Left renal cortex interstitium (tissue), 4 donors: ENCODE measurements around the gene OPN1SW. TPM values are rescaled to one million over a fixed set of nuclear protein-coding genes. Genes with fewer than 3 reads are reported as not detected.

Experiments used
- DNase-seq, 4 donors: peaks; one replicate each; pipeline ENCODE4 v3.0.0-alpha.2; 2013; ENCODE audit warnings: low read depth in 4 of 4, low spot score in 2 of 4, missing footprints in 1 of 4
- polyA plus RNA-seq, 4 donors: library from polyadenylated mRNA; unstranded; fragments of 120-200 nt; gene quantifications; one replicate each; pipeline ENCODE4 v1.2.1, GENCODE V29; 2013; ENCODE audit not compliant: insufficient read length in 4 of 4

Gene OPN1SW, protein sequence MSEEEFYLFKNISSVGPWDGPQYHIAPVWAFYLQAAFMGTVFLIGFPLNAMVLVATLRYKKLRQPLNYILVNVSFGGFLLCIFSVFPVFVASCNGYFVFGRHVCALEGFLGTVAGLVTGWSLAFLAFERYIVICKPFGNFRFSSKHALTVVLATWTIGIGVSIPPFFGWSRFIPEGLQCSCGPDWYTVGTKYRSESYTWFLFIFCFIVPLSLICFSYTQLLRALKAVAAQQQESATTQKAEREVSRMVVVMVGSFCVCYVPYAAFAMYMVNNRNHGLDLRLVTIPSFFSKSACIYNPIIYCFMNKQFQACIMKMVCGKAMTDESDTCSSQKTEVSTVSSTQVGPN
- 1 to 10 TPM; 1.2 to 1.9 (median 1.4) TPM for polyA plus RNA-seq

DNA sequence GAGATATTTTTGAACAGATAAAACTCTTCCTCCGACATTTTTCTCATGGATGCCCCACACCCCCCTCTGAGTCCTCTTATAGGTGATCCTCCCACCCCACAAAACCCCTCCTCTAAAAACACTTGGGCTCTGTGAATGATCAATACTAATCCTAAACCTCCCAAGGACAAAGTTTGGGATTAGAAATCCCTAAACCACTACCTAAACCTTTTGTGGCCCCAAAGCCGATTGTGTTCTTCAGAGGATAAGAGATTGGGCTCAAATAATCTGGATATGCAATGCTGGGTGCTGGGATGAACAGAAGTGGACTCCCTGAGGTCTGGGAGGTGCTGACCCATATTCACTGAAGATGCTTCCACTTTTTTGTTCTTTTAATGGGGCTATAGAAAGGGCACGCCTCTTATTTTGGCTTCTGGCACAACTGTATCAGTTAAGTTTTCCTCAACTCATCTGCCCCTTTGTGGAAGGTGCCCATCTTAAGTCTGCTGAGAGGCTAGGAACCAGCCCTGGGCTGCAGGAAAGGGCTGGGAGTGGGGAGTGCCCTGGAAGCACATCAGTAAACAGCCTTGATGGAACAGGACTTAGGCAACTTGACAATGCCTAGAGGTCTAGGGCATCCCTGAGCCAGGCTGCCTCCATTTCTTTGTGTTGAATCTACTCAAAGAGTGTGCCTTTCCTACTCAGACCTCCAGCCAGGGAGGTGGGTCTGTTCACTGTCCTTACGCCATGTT, at the start of gene OPN1SW:
TSS of gene OPN1SW (minus strand) at position 51 of the 731 bp plus-strand sequence. CDS start at position 38, 13 bp downstream.
- no peak for DNase-seq

DNA sequence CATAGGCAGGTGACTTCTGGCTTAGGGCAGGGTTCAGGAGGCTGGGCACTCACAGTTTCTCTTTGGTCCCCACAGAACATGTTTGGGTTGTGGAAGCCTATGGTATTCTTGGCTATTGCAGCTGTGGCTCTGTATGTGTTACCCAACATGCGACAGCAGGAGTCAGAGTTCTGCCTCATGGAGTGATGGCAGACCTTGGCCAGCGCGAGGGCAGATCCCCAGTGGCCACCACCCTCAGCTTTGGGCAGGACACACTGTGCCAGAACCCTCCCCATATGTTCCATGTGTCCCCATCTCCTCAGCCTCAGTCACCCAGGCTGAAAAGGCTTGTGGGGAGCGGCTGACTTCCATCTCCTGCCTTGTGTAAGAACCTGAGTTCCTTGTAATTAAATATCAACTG, 46.1 kb upstream of the OPN1SW start:
- no peak for DNase-seq

DNA sequence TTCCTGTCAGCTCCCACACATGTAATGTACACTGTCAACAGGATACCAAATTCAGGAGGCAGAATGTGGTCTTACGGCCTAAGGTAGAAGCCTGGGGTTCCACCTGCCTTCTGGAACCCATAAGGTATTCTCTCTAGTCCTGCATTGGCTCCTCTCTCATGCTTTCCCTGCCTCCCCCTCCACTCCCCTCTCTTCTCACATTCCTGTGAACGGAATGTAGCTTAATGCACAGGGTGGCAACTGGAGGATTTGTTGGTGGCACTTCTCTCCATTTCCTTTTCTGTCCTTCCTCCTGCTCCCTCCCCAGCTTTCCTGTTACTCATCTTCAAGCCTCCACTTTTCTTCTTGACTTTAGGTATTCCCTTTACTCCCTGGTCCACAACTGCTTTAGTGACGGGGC, 43.1 kb upstream of the OPN1SW start:
- DNase-seq, result no peak

DNA sequence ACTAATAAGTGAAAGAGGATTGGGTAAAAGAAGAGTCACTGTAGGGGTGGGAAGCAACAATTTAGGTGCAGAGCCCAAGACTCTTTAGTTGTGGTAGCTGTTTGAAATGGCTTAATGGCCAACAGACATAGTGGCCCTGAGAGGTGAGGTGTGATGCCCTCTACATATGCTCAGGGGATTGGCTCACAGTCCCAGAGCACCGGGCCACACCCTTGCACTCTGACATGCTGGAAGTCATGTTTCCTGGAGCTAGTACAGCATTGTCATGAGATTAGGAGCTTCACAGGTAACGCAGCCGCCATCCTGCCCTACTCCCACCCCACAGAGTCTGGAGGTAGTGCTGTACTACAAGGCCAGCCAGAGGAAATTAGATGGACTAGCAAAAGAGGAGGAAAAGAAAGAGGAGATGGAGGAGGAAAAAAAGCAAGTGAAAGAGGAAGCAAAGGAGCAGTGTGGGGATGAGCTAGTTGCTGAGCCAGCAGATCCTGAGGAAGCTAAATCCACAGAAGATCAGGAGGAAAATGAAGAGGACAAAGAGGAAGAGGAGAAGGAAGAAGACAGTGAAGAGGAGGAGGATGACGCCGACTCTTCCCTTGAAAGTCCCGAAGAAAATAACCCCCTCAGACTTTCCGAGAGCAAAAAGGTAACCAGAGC, 39.8 kb upstream of the OPN1SW start:
- DNase-seq, result no peak

DNA sequence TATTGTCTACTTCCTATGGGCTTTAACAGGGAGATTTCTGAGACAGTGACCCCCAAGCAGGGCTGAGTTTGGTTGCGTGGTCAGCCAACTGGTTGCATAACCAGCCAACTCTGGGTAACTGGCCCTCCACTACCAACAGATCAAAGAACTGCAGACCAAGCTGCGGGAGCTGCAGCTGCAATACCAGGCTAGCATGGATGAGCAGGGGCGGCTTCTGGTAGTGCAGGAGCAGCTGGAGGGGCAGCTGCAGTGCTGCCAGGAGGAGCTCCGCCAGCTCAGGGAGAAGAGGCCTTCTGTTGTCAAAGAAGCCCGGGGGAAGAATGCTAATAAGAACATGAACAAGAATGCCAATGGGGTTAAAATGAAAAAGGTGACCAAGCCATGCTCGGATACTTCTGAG, 38.9 kb upstream of the OPN1SW start:
- no peak for DNase-seq

DNA sequence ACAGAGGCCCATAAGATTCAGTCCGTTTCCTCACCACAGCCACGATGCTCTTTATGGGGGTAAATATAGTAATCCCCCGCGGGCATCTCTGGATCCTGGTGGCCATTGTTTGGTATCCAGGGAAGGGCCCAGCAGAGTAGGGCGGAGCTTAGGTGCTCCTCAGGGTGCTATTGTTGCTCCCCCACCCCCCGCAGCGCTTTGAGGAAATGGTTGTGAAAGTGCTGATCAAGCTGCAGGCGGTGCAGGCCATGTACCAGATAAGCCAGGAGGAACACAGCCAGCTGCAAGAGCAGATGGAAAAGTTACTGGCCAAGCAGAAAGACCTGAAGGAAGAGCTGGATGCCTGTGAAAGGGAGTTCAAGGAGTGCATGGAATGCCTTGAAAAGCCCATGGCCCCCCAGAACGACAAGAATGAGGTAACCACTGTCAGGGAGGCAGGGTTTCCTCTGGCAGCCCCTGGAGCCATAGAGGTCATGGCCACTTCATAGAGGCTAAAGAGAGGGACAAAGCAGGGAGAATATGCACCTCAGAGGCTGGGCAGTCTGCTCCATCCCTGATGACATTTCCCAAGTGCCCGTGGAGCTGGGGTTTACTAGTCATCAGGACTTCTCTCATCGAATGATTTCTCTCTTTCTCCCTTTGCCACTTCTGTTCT, 37.0 kb upstream of the OPN1SW start:
- DNase-seq, result no peak

DNA sequence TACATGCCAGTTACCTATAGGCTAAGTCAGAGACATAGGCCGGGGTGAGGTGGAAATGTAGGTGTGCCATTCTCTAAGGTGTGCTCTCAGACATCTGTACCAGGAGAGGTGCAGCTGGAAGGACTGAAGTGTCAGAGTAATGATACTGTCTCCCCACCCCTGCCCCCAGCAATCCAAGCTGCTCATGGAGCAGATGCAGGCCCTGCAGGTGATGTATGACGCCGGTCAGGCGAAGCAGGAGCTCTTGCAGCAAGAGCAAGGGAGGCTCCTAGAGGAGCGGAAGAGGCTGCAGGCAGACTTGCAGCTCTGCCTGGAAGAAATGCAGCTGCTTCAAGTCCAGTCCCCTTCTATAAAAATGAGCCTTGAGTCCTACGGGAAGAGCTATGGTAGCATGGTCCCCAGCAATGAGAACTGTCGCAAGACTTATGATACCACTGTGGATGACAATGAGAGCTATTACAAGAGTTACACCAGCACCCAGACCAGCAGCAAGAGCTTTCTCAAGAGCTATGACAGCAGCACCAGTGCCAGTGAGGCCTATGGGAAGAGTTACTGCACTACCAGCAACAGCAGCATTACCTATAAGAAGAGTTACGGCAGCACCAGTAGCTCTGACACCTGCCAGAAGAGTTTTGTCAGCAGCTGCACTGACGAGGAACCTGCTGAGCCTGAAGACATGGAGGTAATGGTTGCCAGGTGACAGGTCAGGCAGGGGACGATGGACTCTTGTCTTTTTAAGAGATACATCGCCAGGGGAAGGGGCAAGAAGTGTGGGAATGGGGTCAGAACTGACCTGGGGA, 36.2 kb upstream of the OPN1SW start:
- DNase-seq, result no peak

DNA sequence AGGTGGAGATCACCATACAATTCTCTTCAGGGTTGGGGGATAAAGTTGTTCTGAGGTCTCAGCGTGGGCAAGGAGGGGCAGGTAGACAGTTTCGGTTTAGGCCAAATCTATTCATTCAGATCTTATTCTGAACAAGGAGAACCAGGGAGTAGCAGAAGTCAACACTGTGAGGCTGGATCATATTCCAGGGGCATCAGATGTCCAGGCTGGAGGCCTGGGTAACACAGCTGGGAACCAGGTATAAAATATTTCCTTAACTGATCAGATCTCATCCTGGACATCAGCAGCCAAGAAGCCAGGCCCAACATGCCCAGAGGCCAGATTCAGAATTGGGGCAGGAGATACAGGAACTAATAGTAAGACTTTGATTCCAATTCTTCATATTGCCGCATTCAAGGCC, 35.4 kb upstream of the OPN1SW start:
- no peak for DNase-seq

DNA sequence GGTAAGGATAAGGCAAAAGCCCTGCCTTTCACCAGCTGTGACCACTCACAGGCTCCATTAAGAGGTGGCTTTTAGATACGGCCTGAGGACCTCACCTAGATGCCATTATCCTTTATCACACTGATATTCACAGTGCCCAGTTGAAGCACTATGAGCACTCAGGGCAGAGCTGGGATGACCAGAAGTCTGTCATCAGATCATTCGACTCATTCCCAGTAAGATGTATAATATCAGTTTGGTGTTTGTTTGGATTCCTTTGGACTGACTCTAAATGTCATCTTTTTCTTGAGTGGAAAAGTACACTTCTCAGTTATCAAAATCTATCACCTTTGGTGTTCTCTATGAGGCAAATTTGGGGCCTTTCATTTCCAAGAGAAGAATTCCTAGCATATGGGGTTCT, 34.9 kb upstream of the OPN1SW start:
- no peak for DNase-seq

DNA sequence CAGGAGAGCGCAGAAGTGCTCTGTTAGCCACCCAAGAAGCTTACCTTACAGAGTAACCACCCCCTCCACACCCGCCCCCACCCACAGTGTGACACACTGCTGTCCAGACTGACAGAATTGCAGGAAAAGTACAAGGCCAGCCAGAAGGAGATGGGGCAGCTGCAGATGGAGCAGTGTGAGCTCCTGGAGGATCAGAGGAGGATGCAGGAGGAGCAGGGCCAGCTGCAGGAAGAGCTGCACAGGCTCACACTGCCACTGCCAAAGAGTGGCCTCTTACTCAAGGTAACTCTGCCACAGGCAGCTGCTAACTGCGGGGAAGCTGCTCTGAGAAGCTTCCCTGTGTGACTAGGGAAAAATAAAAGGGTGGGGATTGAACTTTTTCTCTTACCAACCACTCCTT, 33.8 kb upstream of the OPN1SW start:
- no peak for DNase-seq

DNA sequence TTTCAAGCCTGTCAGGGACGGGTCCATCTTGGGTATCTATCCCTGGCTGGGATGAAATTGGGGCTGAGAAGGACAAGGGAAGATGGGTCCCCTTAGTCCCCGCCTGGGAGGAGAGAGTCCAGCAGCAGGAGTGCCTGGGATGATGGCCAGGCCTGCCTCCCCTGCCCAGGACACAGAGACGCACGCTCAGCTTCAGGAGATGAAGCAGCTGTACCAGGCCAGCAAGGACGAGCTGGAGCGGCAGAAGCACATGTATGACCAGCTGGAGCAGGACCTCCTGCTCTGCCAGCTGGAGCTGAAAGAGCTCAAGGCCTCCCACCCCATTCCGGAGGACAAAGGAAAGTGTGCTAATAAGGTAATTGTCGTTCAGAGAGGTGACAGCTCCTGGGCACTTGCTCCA, 31.6 kb upstream of the OPN1SW start:
- DNase-seq, result no peak

DNA sequence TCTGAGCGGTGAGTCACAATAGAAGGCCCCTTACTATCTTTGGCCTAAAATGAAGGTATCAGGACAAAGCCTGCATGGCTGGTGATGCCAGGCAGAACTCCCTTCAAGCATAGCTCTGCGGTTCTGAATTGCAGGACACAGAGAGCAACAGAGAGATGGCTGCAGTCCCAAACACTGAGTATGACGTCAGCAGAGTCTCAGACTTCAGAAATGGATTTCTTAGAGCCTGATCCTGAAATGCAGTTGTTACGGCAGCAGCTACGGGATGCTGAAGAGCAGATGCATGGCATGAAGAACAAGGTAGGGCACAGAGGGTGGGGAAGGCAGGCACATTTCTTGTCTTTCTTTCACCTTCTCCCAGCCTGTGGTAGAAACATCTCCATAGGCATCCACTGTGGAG, 29.6 kb upstream of the OPN1SW start:
- DNase-seq, result no peak

DNA sequence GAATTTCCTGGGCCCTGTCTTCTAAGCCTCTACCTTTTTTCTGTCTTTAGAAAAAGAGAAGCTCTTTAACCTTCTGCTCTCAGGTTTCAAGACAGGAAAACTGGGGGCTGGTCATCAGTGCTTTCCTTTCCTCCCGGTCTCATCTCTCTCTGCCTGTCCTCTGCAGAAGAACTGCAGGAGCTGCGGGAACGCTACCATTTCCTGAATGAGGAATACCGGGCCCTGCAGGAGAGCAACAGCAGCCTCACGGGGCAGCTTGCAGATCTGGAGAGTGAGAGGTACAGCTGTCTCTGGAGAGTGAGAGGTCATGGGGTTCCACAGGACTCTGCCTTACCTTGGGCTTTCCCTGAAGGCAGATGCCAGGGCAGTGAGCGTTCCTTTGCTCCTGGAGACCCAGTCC, 28.9 kb upstream of the OPN1SW start:
- DNase-seq, result no peak

DNA sequence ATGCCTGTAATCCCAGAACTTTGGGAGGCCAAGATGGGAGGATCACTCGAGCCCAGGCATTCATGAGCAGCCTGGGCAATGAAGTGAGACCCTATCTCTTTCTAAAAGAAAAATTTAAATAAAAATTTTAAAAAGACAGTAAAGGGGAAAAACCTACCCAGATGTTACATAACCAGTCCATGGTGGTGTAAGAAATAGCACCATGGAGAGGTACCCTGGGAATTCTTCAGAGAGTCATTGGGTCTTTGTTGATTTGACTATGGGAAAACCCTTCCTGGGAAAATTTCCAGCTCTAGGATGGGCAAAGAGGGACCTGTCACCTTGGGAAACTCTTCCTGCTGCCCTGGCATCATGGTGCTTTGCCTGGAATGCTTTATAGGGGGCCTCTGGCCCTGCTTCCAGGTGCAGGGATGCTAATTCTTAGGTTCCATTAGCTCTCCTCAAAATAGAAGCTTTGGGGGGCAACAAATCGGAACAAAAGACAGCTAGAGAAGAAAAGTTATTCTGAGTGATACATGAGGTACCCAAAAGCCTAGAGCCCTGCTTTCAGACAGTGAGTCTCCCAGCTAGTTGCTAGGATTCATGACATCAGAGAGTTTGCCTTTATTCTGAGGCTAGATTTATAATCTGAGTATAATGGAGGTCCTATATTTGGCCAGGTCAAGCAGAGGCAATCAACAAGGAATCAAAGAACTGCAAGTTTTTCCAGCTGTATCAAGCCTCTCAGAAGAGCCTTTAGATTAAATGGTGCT, 26.2 kb upstream of the OPN1SW start:
- no peak for DNase-seq

DNA sequence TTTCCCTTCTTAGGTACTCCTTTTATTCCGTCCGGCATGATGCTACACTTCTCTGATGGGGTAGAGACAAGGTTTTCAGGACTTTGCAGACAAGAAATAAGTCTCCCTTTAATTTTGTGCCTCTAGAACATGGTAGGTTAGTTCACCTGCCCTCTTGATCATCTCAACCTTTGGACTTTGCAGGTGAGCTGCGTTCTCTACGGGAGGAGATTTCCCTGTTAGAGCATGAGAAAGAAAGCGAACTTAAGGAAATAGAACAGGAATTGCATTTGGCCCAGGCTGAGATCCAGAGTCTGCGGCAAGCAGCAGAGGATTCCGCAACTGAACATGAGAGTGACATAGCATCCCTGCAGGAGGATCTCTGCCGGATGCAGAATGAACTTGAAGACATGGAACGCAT, 25.4 kb upstream of the OPN1SW start:
- no peak for DNase-seq

DNA sequence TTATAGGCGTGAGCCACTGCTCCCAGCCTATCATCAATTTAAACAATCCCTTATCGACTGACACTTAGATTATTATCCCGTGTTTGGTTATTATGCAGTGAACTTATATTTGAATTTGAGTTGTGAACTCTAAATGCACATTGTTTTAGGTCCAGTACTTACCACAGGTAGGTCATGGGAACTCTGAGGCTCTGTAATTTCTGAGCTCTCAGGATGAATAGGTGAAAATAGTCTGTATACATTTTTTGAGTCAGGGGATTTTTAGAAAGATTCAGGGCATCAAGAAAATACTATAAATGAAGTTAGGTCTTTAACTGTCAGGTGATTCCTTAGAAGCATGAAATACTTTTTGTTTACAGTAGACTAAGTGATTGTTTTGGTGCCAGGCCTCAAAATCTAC, 25.0 kb upstream of the OPN1SW start:
- DNase-seq, result no peak

DNA sequence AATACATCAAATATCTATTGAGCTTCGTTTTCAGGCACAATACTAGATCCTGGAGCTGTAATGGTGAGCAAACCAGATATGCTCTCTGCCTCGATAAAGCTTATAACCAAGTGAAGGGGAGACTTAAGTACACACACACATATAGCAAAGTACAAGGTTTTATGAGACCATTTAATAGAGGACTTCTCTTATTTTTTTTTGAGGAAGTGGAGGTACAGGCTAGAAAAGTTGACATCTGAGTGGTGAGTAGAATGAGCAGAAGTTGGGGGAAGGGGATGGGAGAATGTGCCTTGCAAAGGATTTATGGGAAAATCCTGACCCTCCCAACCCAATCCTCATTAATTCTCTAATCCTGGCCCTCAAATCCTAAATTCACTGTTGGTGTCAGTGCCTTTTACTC, 23.9 kb upstream of the OPN1SW start:
- DNase-seq, result no peak

DNA sequence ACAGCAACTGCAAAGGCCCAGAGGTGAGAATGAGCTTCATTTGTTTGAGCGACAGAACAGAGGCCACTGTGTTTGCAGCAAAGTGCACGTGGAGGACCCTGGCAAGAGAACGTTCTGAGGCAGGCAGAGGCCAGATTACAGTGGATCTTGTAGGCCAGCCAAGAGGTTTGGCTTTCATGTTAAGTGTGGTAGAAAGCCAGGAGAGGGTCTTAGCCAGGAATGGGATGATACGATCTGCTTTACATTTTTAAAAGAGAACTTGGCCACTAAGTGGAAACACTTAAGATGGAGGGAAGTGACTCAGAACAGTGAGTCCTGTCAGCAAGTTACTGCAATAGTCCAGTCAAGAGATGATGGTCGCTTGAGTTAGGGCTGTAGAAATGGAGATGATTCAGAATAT, 20.7 kb upstream of the OPN1SW start:
- no peak for DNase-seq

DNA sequence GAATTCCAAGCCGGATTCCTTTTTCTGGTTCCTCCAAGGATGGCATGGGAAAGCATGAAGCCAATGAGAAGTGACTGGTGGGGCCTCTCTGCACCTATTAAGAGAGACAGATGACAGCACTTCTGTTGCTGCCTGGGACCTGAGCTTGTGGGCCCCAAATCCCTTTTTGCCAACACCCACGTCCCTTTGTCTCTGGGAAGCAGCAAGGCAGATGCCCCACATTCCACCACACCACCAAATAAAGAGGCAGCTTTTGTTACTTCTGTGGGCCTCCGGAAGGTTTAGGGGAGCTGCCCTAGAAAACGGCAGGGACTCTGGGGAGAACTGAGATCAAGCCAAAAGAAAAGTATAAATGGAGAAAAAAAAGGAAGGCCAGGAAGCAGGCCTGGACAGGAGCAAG, 19.5 kb upstream of the OPN1SW start:
- DNase-seq, result no peak

DNA sequence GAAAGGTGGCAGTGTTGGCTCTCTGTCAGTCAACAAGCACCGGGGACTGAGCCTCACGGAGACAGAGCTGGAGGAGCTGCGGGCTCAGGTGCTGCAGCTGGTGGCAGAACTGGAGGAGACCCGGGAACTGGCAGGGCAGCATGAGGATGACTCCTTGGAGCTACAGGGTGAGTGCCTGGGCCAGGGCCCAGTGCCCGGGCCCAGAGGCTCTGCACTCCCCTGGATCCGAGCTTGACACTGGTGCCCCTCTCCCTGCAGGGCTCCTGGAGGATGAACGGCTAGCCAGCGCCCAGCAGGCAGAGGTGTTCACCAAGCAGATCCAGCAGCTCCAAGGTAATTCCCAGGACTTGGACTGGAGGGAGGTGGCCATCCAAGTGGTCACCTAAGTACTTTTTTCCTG, 18.8 kb upstream of the OPN1SW start:
- no peak for DNase-seq
